ENCODE measurements around the gene KCNJ6. TPM values are rescaled to one million over a fixed set of nuclear protein-coding genes. Genes with fewer than 3 reads are reported as not detected.
A peak's percentile ranks its signal among the peaks of the same experiment; 100 is the strongest.

Gene KCNJ6
- total and polyA plus RNA-seq, 9 of the 15 experiments (the other 6 are each of a cell fraction or from before 2014, with no cell fraction given) = 0.06 to 0.21 (median 0.13) TPM; not detected in 1

- TF ChIP-seq RHOXF2B (CRISPR knock-in tag; conservative IDR thresholded peaks at IDR 0.05) (no peak), SOX6 (IDR thresholded peaks at IDR 0.05) (peak; percentile 26; the same call in 1 of the 2 replicates), ZNF551 (CRISPR knock-in tag; IDR thresholded peaks at IDR 0.05) (no peak), STAT5B (CRISPR knock-in tag; IDR thresholded peaks at IDR 0.05) (no peak), LCOR (CRISPR knock-in tag; IDR thresholded peaks at IDR 0.05) (no peak), BCL6 (CRISPR knock-in tag; IDR thresholded peaks at IDR 0.05) (no peak), ZNF324 (CRISPR knock-in tag; IDR thresholded peaks at IDR 0.05) (no peak), SIRT6 (IDR thresholded peaks at IDR 0.05; ENCODE audit: low read depth, low read length) (no peak), CHD1 (IDR thresholded peaks at IDR 0.05; ENCODE audit: low read length) (peak; percentile 16), KLF1 (tag; IDR thresholded peaks at IDR 0.05) (no peak), MCM5 (IDR thresholded peaks at IDR 0.05; ENCODE audit: low read depth) (no peak), PHF21A (IDR thresholded peaks at IDR 0.05; ENCODE audit: borderline replicate concordance, low read depth) (peak; percentile 93), SP1 (CRISPR knock-in tag; IDR thresholded peaks at IDR 0.05) (no peak; the same call in 1 of the 2 replicates), HMBOX1 (IDR thresholded peaks at IDR 0.05) (peak; percentile 35; the same call in 1 of the 2 replicates), TCF7L2 (IDR thresholded peaks at IDR 0.05; ENCODE audit: low read depth, low read length) (no peak), ZNF277 (CRISPR knock-in tag; IDR thresholded peaks at IDR 0.05; ENCODE audit: borderline replicate concordance) (no peak), ZNF232 (CRISPR knock-in tag; IDR thresholded peaks at IDR 0.05) (no peak), KDM4B (IDR thresholded peaks at IDR 0.05; ENCODE audit: borderline replicate concordance in 2 of 2, low read depth in 1 of 2) (no peak), MED1 (CRISPR knock-in tag; IDR thresholded peaks at IDR 0.05; ENCODE audit: borderline replicate concordance) (no peak), ZFPM2 (CRISPR knock-in tag; IDR thresholded peaks at IDR 0.05) (no peak), ZC3H11A (IDR thresholded peaks at IDR 0.05; ENCODE audit: low read depth, low read length) (no peak), ZNF239 (CRISPR knock-in tag; IDR thresholded peaks at IDR 0.05) (no peak), IRF1 (CRISPR knock-in tag; IDR thresholded peaks at IDR 0.05; ENCODE audit: borderline replicate concordance) (no peak), SPI1 (IDR thresholded peaks at IDR 0.05; ENCODE audit: borderline replicate concordance, low read depth, low read length) (no peak), ZNF518B (CRISPR knock-in tag; IDR thresholded peaks at IDR 0.05) (no peak)
Observed at GRCh38 chr21:37564341-37564923, 351.8 kb downstream of the KCNJ6 start (continued).

Data from K562 (cell line).